ENCODE measurements around the gene ZNF500.

DNA sequence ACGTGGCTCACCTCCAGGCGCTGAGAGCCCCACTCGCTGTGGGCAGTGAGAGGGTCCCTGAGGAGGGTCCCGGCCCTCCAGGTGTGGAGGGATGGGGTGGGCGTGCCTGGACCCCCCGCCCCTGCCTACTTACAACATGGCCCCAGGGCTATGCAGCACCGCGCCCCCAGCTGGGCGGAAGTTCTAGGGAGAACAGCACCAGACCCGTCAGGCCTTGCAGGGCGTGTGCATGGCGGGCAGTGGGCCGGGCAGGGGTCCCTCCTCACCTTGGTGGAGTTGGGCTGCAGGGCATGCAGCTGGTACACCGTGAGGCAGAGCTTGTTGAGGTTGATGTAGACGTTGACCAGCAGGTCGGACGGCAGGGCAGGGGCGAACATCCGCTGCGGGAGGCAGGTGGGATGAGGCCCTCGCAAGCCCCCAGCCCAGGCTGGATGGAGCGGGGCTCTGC is 30.9 kb upstream of the ZNF500 start:
- TF ChIP-seq ZNF133 (tag by site-specific recombination; IDR thresholded peaks at IDR 0.05), result no peak
- no peak for TF ChIP-seq CTCF (tag by site-specific recombination; IDR thresholded peaks at IDR 0.05)
- TF ChIP-seq INSM2 (tag by site-specific recombination; IDR thresholded peaks at IDR 0.05), result no peak
- TF ChIP-seq ZNF426 (tag by site-specific recombination; IDR thresholded peaks at IDR 0.05), result no peak

All from HEK293 (cell line).